WTC11 (cell line): ENCODE results near the gene POLD1. TPM values are rescaled to one million over a fixed set of nuclear protein-coding genes. Genes with fewer than 3 reads are reported as not detected.

Source experiments
- ATAC-seq: fragments of 200-7000 bp; cut with Tn5 transposase; 2 replicates; pipeline ENCODE4 v1.10.0; 2021; ENCODE audit warnings: mild to moderate bottlenecking, moderate library complexity
- CTCF ChIA-PET: fragments of 300-600 bp; sonication (Branson Sonifier 250); formaldehyde crosslinking; loops from one replicate; lab custom pipeline; 2021; ENCODE audit warnings: antibody characterized with exemption; lab: Charles Lee
- POLR2A ChIA-PET: fragments of 350-600 bp; sonication (Branson Sonifier 250); formaldehyde crosslinking; loops from one replicate; lab custom pipeline; 2021; ENCODE audit warnings: antibody characterized with exemption; lab: Charles Lee
- DNase-seq: peaks from one replicate; pipeline ENCODE4 v3.0.0; 2021; ENCODE audit warnings: low spot score
- H3K27ac Mint-ChIP-seq: 2 replicates; pipeline ENCODE4 v1.8.0; 2021; ENCODE audit warnings: mixed read lengths
- H3K27me3 Mint-ChIP-seq: 2 replicates; pipeline ENCODE4 v1.8.0; 2021; ENCODE audit warnings: low read depth, mild to moderate bottlenecking, moderate library complexity, mixed read lengths
- H3K36me3 Mint-ChIP-seq: 2 replicates; pipeline ENCODE4 v1.8.0; 2021; ENCODE audit warnings: mixed read lengths
- H3K4me1 Mint-ChIP-seq: 2 replicates; pipeline ENCODE4 v1.8.0; 2022; ENCODE audit warnings: mixed read lengths
- H3K4me3 Mint-ChIP-seq: 2 replicates; pipeline ENCODE4 v1.8.0; 2021; ENCODE audit warnings: mild to moderate bottlenecking, moderate library complexity, mixed read lengths
- H3K9me3 Mint-ChIP-seq: 2 replicates; pipeline ENCODE4 v1.8.0; 2021; ENCODE audit warnings: mixed read lengths
- AFF4 ChIP-seq: sonication (generic); formaldehyde crosslinking; IDR thresholded peaks from 2 replicates; pipeline ENCODE4 v1.8.1; 2023; ENCODE audit warnings: mild to moderate bottlenecking, missing genetic modification reagents, borderline replicate concordance
- AR ChIP-seq: fragments of 250-450 bp; sonication (Bioruptor Pico); IDR thresholded peaks from 2 replicates; pipeline ENCODE4 v1.9.0; 2021; ENCODE audit warnings: mild to moderate bottlenecking
- ATF1 ChIP-seq: sonication (generic); formaldehyde crosslinking; IDR thresholded peaks from 2 replicates; pipeline ENCODE4 v1.8.1; 2023; ENCODE audit warnings: mild to moderate bottlenecking, moderate library complexity, missing genetic modification reagents
- CBFB ChIP-seq: sonication (generic); formaldehyde crosslinking; IDR thresholded peaks from 2 replicates; pipeline ENCODE4 v1.8.1; 2022; ENCODE audit warnings: mild to moderate bottlenecking, low read depth, missing genetic modification reagents
- FOXP4 ChIP-seq: sonication (generic); formaldehyde crosslinking; IDR thresholded peaks from 2 replicates; pipeline ENCODE4 v1.8.0; 2022; ENCODE audit warnings: mild to moderate bottlenecking, missing genetic modification reagents
- NFE2L1 ChIP-seq: sonication (generic); formaldehyde crosslinking; IDR thresholded peaks from 2 replicates; pipeline ENCODE4 v1.8.1; 2023; ENCODE audit warnings: missing genetic modification reagents
- NR1H2 ChIP-seq: sonication (generic); formaldehyde crosslinking; IDR thresholded peaks from 2 replicates; pipeline ENCODE4 v1.9.0; 2021; ENCODE audit warnings: mild to moderate bottlenecking, moderate library complexity, missing genetic modification reagents
- NR3C1 ChIP-seq: sonication (generic); formaldehyde crosslinking; conservative IDR thresholded peaks from 2 replicates; pipeline ENCODE4 v1.8.1; 2023; ENCODE audit warnings: low read depth, mild to moderate bottlenecking, missing genetic modification reagents
- PRRX2 ChIP-seq: fragments of 250-450 bp; sonication (Bioruptor Pico); IDR thresholded peaks from 2 replicates; pipeline ENCODE4 v1.8.0; 2021; ENCODE audit warnings: mild to moderate bottlenecking
- TEAD4 ChIP-seq: sonication (generic); formaldehyde crosslinking; IDR thresholded peaks from 2 replicates; pipeline ENCODE4 v1.8.0; 2022; ENCODE audit warnings: mild to moderate bottlenecking, missing genetic modification reagents
- ZBTB43 ChIP-seq: sonication (generic); formaldehyde crosslinking; IDR thresholded peaks from 2 replicates; pipeline ENCODE4 v1.8.1; 2023; ENCODE audit warnings: mild to moderate bottlenecking, missing genetic modification reagents
- ZMAT4 ChIP-seq: fragments of 250-450 bp; sonication (Bioruptor Pico); IDR thresholded peaks from 2 replicates; pipeline ENCODE4 v1.9.0; 2021; ENCODE audit warnings: mild to moderate bottlenecking
- ZNF121 ChIP-seq: sonication (generic); formaldehyde crosslinking; IDR thresholded peaks from 2 replicates; pipeline ENCODE4 v1.8.0; 2023; ENCODE audit warnings: missing genetic modification reagents
- ZNF512 ChIP-seq: sonication (generic); formaldehyde crosslinking; IDR thresholded peaks from 2 replicates; pipeline ENCODE4 v1.8.1; 2022; ENCODE audit warnings: missing genetic modification reagents, borderline replicate concordance
- total RNA-seq: library from RNA; stranded (reverse); gene quantifications from 3 replicates; pipeline ENCODE4 v1.2.3, GENCODE V29; 2021

The POLD1 gene
- total RNA-seq, 1 experiment from 2014 or later = 163 TPM

GRCh38 chr19:50449236-50449899 is 65.2 kb downstream of the POLD1 start:
- no peak for ATAC-seq
- no peak for DNase-seq
- Mint-ChIP-seq H3K27me3 (peaks cover 2% of the 10 kb centered on the region; the same call in 1 of the 2 replicates), H3K4me1 (peaks cover 6% of the 10 kb centered on the region; the same call in 1 of the 2 replicates), H3K27ac (no peak overlapping the region), H3K36me3 (peaks cover 3% of the 10 kb centered on the region), H3K4me3 (no peak overlapping the region), H3K9me3 (peaks cover 5% of the 10 kb centered on the region)
- TF ChIP-seq ZNF121 (CRISPR knock-in tag) (no peak), NR1H2 (no peak), PRRX2 (CRISPR knock-in tag) (no peak), CBFB (CRISPR knock-in tag) (no peak), FOXP4 (CRISPR knock-in tag) (no peak), ATF1 (no peak), NFE2L1 (CRISPR knock-in tag) (no peak), NR3C1 (CRISPR knock-in tag) (no peak), ZMAT4 (no peak), AFF4 (CRISPR knock-in tag) (no peak), ZNF512 (CRISPR knock-in tag) (no peak), AR (CRISPR knock-in tag) (no peak), TEAD4 (no peak), ZBTB43 (no peak)
- POLR2A ChIA-PET = no interaction called here
- CTCF ChIA-PET = interaction anchor here (1.0 to 1.5 kb wide), 3 partner anchors 11 to 34 kb away, joined by 3 to 4 read pairs (median 4); no protein-coding TSS in a partner anchor
